ENCODE results near the gene STON2. TPM values are rescaled to one million over a fixed set of nuclear protein-coding genes. Genes with fewer than 3 reads are reported as not detected.

STON2 gene
- total RNA-seq, 1 experiment from 2014 or later = 0.36 TPM

- Histone ChIP-seq H3K4me1 (ENCODE audit: control insufficient read depth, insufficient read depth, low read length) (no peaks in the 10 kb centered on the region), H3K4me3 (ENCODE audit: low read depth in 2 of 2, low read length in 2 of 2) (no peak overlapping the region), H3K9me3 (ENCODE audit: control insufficient read depth, insufficient read depth, low read depth, low read length) (no peaks in the 10 kb centered on the region), H3K27ac (ENCODE audit: low read length) (no peak overlapping the region), H3K27me3 (ENCODE audit: control insufficient read depth, insufficient read depth, low read length) (peaks cover 4% of the 10 kb centered on the region), H3K36me3 (ENCODE audit: control insufficient read depth, insufficient read depth, low read length) (no peaks in the 10 kb centered on the region)
- intact Hi-C loops (cut with micrococcal nuclease; ENCODE audit: unreplicated experiment) (loop anchor here (2.0 kb wide), 1 partner anchor 183 kb away; no protein-coding TSS in a partner anchor), in situ Hi-C loops (cut with HindIII; ENCODE audit: low pct_unique_long_range_greater_than_20kb, low sequenced_read_pairs) (no loop called here)
- ChIA-PET CTCF (interaction anchor here (0.9 to 1.5 kb wide), 2 partner anchors 181 to 184 kb away, joined by 4 to 7 read pairs; no protein-coding TSS in a partner anchor), POLR2A (no interaction called here)
- DNase-seq (ENCODE audit: low read depth, low spot score) (peak; percentile 35), ATAC-seq (peak; percentile 69; the same call in 1 of the 2 replicates)
- TF ChIP-seq REST (IDR thresholded peaks at IDR 0.05; ENCODE audit: insufficient read depth in 1 of 2, low read depth in 2 of 2, low read length in 1 of 2) = no peak
- peak; percentile 70 for TF ChIP-seq CTCF (IDR thresholded peaks at IDR 0.05)
- no peak for TF ChIP-seq POLR2AphosphoS5 (IDR thresholded peaks at IDR 0.05; ENCODE audit: low read depth, low read length)
- BruUV-seq (replicated peaks) = no TSS peak
Observed at GRCh38 chr14:81269100-81269978, 130.8 kb downstream of the STON2 start.

GRCh38 chr14:81268016-81268416 lies 132.1 kb downstream of the STON2 start:
- ATAC-seq (no peak), DNase-seq (ENCODE audit: low read depth, low spot score) (no peak)
- Histone ChIP-seq H3K36me3 (ENCODE audit: control insufficient read depth, insufficient read depth, low read length) (no peaks in the 10 kb centered on the region), H3K9me3 (ENCODE audit: control insufficient read depth, insufficient read depth, low read depth, low read length) (no peaks in the 10 kb centered on the region), H3K27ac (ENCODE audit: low read length) (no peak overlapping the region), H3K4me1 (ENCODE audit: control insufficient read depth, insufficient read depth, low read length) (no peaks in the 10 kb centered on the region), H3K27me3 (ENCODE audit: control insufficient read depth, insufficient read depth, low read length) (peaks cover 4% of the 10 kb centered on the region), H3K4me3 (ENCODE audit: low read depth in 2 of 2, low read length in 2 of 2) (no peak overlapping the region)
- ChIA-PET CTCF (no interaction called here), POLR2A (no interaction called here)
- TF ChIP-seq SIN3A (IDR thresholded peaks at IDR 0.05; ENCODE audit: borderline replicate concordance, insufficient read depth, low read depth, low read length) (no peak), REST (IDR thresholded peaks at IDR 0.05; ENCODE audit: insufficient read depth in 1 of 2, low read depth in 2 of 2, low read length in 1 of 2) (no peak), CTCF (IDR thresholded peaks at IDR 0.05) (no peak), TCF7L2 (IDR thresholded peaks at IDR 0.05; ENCODE audit: low read depth, low read length) (no peak), POLR2AphosphoS5 (IDR thresholded peaks at IDR 0.05; ENCODE audit: low read depth, low read length) (no peak)
- no TSS peak for BruUV-seq (replicated peaks)
- in situ Hi-C loops (cut with HindIII; ENCODE audit: low pct_unique_long_range_greater_than_20kb, low sequenced_read_pairs) = no loop called here
- intact Hi-C loops (cut with micrococcal nuclease; ENCODE audit: unreplicated experiment) = loop anchor here (2.0 kb wide), 1 partner anchor 185 kb away; no protein-coding TSS in a partner anchor
